Measurements from ENCODE around the gene SCGN. TPM values are rescaled to one million over a fixed set of nuclear protein-coding genes. Genes with fewer than 3 reads are reported as not detected.

SCGN gene
- polyA plus RNA-seq, 3 donors, result not detected

DNA sequence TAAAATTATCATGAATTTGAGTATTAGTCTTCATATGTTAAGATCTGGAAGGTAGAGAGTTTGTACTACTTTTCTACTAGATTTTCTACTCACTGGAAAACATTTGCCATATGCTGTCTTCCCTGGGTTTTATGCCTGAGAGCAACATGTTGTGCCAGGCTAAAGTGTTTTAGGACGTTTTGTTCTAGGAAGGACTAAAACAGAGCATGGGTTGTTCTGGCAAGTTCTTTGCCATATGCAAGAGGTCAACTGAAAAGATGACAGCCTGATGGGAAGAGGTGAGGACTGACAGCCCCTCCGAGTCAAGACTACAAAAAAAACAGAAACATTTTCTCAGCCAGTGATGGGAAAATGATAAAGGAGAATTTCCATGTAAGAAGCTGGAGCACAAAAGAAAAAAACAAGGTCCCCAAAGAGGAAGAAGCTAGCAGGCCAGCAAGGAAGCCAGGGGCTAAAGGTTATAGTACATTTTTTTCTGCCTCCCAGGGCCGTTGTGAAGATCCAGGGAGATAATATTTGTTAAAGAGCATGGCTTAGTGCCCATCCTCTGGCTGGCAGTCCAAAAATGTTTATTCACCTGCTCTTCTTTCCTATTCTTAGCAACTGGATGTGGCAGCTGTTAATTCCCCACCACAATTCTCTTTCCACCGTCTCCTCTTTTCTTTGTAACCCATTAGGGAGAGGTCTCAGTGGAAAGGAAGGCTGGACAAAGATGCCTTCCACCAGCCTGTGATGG lies 7.8 kb downstream of the SCGN start:
- H3K4me1 ChIP-seq (ENCODE audit: control insufficient read depth in 1 of 2, insufficient read depth in 2 of 2, low read length in 2 of 2), result no peaks in the 10 kb centered on the region
- 100% methylated on average over 1 of the region's 4 CpGs for WGBS (ENCODE audit: insufficient coverage)
- intact Hi-C loops (cut with micrococcal nuclease), result no loop called here
- TF ChIP-seq, protein P1, sequence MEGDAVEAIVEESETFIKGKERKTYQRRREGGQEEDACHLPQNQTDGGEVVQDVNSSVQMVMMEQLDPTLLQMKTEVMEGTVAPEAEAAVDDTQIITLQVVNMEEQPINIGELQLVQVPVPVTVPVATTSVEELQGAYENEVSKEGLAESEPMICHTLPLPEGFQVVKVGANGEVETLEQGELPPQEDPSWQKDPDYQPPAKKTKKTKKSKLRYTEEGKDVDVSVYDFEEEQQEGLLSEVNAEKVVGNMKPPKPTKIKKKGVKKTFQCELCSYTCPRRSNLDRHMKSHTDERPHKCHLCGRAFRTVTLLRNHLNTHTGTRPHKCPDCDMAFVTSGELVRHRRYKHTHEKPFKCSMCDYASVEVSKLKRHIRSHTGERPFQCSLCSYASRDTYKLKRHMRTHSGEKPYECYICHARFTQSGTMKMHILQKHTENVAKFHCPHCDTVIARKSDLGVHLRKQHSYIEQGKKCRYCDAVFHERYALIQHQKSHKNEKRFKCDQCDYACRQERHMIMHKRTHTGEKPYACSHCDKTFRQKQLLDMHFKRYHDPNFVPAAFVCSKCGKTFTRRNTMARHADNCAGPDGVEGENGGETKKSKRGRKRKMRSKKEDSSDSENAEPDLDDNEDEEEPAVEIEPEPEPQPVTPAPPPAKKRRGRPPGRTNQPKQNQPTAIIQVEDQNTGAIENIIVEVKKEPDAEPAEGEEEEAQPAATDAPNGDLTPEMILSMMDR (IDR thresholded peaks at IDR 0.05), result no peak
- H3K36me3 ChIP-seq (replicated peaks in 1 of 2; ENCODE audit: control insufficient read depth in 1 of 2, insufficient read depth in 2 of 2, low read length in 2 of 2), result no peaks in the 10 kb centered on the region
- no peak overlapping the region for H3K4me2 ChIP-seq (replicated peaks; ENCODE audit: extremely low read depth, low read length, poor library complexity, severe bottlenecking)
- Mint-ChIP-seq H3K4me1 (no peaks in the 10 kb centered on the region), H3K27ac (no peak overlapping the region), H3K27me3 (ENCODE audit: low read depth in 3 of 3) (peaks cover 4 to 7% (median 5%) of the 10 kb centered on the region in 3 donors), H3K4me3 (no peak overlapping the region), H3K9me3 (peaks cover 0 to 2% (median 0%) of the 10 kb centered on the region in 7 donors), H3K36me3 (no peaks in the 10 kb centered on the region)
- H3K79me2 ChIP-seq (ENCODE audit: insufficient read depth, low read length), result no peaks in the 10 kb centered on the region
- no peak overlapping the region for H2AFZ ChIP-seq (ENCODE audit: insufficient read depth, low read depth, low read length, poor library complexity, severe bottlenecking)
- H4K20me1 ChIP-seq (ENCODE audit: insufficient read depth, low read length), result no peaks in the 10 kb centered on the region
- peaks cover 2 to 5% of the 10 kb centered on the region in 2 donors for H3K27me3 ChIP-seq (ENCODE audit: control insufficient read depth in 2 of 2, insufficient read depth in 2 of 2, low read length in 2 of 2)
- H3K9me3 ChIP-seq (replicated peaks in 1 of 2; ENCODE audit: control insufficient read depth in 1 of 2, insufficient read depth in 1 of 2, low read length in 2 of 2), result no peaks in the 10 kb centered on the region
- no peak for DNase-seq
- no peak overlapping the region for H3K4me3 ChIP-seq (replicated peaks in 1 of 3; ENCODE audit: low read depth in 2 of 3, low read length in 3 of 3)
- H3K9ac ChIP-seq (ENCODE audit: insufficient read depth, low read length, poor library complexity, severe bottlenecking), result no peak overlapping the region
- no peak overlapping the region for H3K27ac ChIP-seq (ENCODE audit: low read depth in 1 of 2, low read length in 2 of 2)

DNA sequence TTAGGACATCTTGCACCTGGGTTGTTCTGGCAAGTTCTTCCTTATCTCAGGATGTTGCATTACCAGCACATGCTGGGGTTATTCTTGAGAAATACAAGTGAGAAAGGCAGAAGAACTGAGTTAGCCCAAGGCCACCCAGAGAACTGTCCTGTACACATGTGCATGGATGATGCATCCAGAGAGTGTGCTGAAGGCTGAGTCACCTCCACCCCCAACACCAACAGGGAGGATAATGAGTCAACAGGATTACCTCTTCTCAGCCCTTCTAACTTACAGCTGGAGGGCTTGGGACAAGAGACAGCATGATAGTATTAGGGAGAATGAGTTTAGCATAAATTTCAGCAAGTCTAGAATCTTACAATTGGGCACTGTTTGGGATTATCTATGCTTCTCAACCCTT lies 8.5 kb downstream of the SCGN start:
- H3K4me2 ChIP-seq (replicated peaks; ENCODE audit: extremely low read depth, low read length, poor library complexity, severe bottlenecking), result no peak overlapping the region
- Mint-ChIP-seq H3K4me1 (no peaks in the 10 kb centered on the region), H3K27ac (no peak overlapping the region), H3K36me3 (no peaks in the 10 kb centered on the region), H3K4me3 (peak overlapping the region in 1 of 2 donors; percentile 33), H3K27me3 (ENCODE audit: low read depth in 3 of 3) (peaks cover 4 to 13% (median 8%) of the 10 kb centered on the region in 3 donors), H3K9me3 (peaks cover 0 to 2% (median 0%) of the 10 kb centered on the region in 7 donors)
- no peaks in the 10 kb centered on the region for H4K20me1 ChIP-seq (ENCODE audit: insufficient read depth, low read length)
- intact Hi-C loops (cut with micrococcal nuclease), result no loop called here
- H3K36me3 ChIP-seq (replicated peaks in 1 of 2; ENCODE audit: control insufficient read depth in 1 of 2, insufficient read depth in 2 of 2, low read length in 2 of 2), result no peaks in the 10 kb centered on the region
- TF ChIP-seq, protein P1 (IDR thresholded peaks at IDR 0.05), result no peak
- H3K27ac ChIP-seq (ENCODE audit: low read depth in 1 of 2, low read length in 2 of 2), result no peak overlapping the region
- no peaks in the 10 kb centered on the region for H3K9me3 ChIP-seq (replicated peaks in 1 of 2; ENCODE audit: control insufficient read depth in 1 of 2, insufficient read depth in 1 of 2, low read length in 2 of 2)
- H3K27me3 ChIP-seq (ENCODE audit: control insufficient read depth in 2 of 2, insufficient read depth in 2 of 2, low read length in 2 of 2), result peaks cover 2 to 10% of the 10 kb centered on the region in 2 donors
- no peaks in the 10 kb centered on the region for H3K4me1 ChIP-seq (ENCODE audit: control insufficient read depth in 1 of 2, insufficient read depth in 2 of 2, low read length in 2 of 2)
- DNase-seq, result no peak
- no peak overlapping the region for H3K9ac ChIP-seq (ENCODE audit: insufficient read depth, low read length, poor library complexity, severe bottlenecking)
- no peaks in the 10 kb centered on the region for H3K79me2 ChIP-seq (ENCODE audit: insufficient read depth, low read length)
- no peak overlapping the region for H2AFZ ChIP-seq (ENCODE audit: insufficient read depth, low read depth, low read length, poor library complexity, severe bottlenecking)
- no peak overlapping the region for H3K4me3 ChIP-seq (replicated peaks in 1 of 3; ENCODE audit: low read depth in 2 of 3, low read length in 3 of 3)

All from CD14-positive monocyte (primary cell).